Esophagus muscularis mucosa (tissue), 4 donors: ENCODE measurements around the gene TWF2. TPM values are rescaled to one million over a fixed set of nuclear protein-coding genes. Genes with fewer than 3 reads are reported as not detected.

Experiments used
- DNase-seq: peaks from one replicate; pipeline ENCODE4 v3.0.0-alpha.2; 2017; ENCODE audit errors: extremely low spot score
- H3K27ac ChIP-seq, 4 donors: fragments of 200-600 bp; sonication (generic); replicated peaks in 1 of 4; 1 replicate in 3 of 4; 2 replicates in 1 of 4; pipeline ENCODE4 v1.5.1; 2016 to 2019; ENCODE audit warnings: mild to moderate bottlenecking in 1 of 4
- H3K27me3 ChIP-seq, 4 donors: fragments of 200-600 bp; sonication (generic); one replicate each; pipeline versions ENCODE4 v1.5.1 to v1.6.0; 2016 to 2019
- H3K36me3 ChIP-seq, 4 donors: fragments of 200-600 bp; sonication (generic); one replicate each; pipeline ENCODE4 v1.5.1; 2016 to 2019
- H3K4me1 ChIP-seq, 4 donors: fragments of 200-600 bp; sonication (generic); one replicate each; pipeline ENCODE4 v1.5.1; 2016 to 2019
- H3K4me3 ChIP-seq, 4 donors: fragments of 200-600 bp; sonication (generic); 1 replicate in 2 of 4; 2 replicates in 2 of 4; pipeline ENCODE4 v1.5.1; 2016 to 2019; ENCODE audit warnings: mild to moderate bottlenecking in 4 of 4, moderate library complexity in 1 of 4
- H3K9me3 ChIP-seq, 4 donors: fragments of 200-600 bp; sonication (generic); 1 replicate in 3 of 4; 2 replicates in 1 of 4; pipeline ENCODE4 v1.5.1; 2016 to 2019
- EP300 ChIP-seq: sonication (generic); formaldehyde crosslinking; IDR thresholded peaks from one replicate; pipeline ENCODE4 v1.6.1; 2017; ENCODE audit warnings: antibody characterized with exemption
- POLR2A ChIP-seq: fragments of 450-650 bp; IDR thresholded peaks from one replicate; pipeline ENCODE4 v1.6.1; 2017; ENCODE audit warnings: antibody characterized with exemption, moderate library complexity, mild to moderate bottlenecking, low read depth
- POLR2AphosphoS5 ChIP-seq, 2 donors: sonication (generic); formaldehyde crosslinking; IDR thresholded peaks; one replicate each; pipeline ENCODE4 v1.6.1; 2017; ENCODE audit warnings: antibody characterized with exemption in 2 of 2
- WGBS: methylation state at CpG from one replicate; pipeline ENCODE4 v1.1.5; 2018; 5-methylcytosine and 5-hydroxymethylcytosine counted together
- intact Hi-C: fragments of 100-400 bp; cut with DNase I; formaldehyde crosslinking; loops from one replicate; pipeline ENCODE4 v1.15.1; 2023
- total RNA-seq, 4 donors: library from RNA; depleted of rRNA; stranded (reverse); fragments of >200 nt; gene quantifications; one replicate each; pipeline versions ENCODE4 v1.1.0 to v1.2.1, GENCODE V29; 2016
- TF ChIP-seq, protein P1 (sequence below), 3 experiments: fragments of 200-600 bp in 2 of 3; fragments of 450-650 bp in 1 of 3; sonication (generic) in 2 of 3; IDR thresholded peaks; one replicate each; pipeline ENCODE4 v1.5.1; 2017 to 2019; ENCODE audit warnings: antibody characterized with exemption in 3 of 3, mild to moderate bottlenecking in 2 of 3, moderate library complexity in 1 of 3

The TWF2 gene
- total RNA-seq, 4 donors from 2014 or later, result 66.4 to 89.5 (median 79.9) TPM

DNA sequence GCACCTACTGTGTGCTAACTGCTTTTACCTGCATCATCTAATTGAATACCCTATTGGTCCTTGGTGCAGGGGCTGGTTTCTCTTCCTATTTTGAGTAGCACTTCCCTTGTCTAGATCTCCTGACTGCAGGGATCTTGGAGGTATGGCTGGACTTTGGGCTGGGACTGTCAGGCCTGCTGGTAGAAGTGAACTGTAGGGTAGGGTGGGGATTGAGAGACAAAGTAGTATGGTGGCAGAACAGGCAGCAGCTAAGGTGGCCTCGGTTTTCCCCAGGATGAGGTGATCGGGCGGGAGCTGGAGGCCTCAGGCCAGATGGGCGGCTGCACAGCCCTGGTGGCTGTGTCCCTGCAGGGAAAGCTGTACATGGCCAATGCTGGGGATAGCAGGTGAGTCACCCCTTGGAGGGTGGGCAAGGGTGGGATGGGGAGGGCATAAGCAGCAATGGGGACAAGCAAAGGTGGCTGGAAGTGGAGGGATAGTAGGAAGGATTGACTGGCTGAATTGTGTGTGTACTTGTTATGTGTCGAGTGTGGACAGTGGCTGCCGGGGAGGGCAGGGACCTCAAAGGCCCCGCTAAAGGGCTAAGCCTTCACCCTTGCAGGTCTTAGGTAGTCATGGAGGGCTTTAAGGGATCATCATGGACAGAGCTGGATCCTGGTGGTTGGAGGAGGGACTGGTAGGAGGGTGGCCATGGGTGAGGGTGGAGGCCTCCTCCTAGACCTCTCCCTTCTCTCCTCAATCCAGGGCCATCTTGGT lies 8.6 kb upstream of the TWF2 start:
- Histone ChIP-seq H3K36me3 (peaks cover 9 to 49% (median 43%) of the 10 kb centered on the region in 4 donors), H3K9me3 (no peaks in the 10 kb centered on the region), H3K27me3 (no peaks in the 10 kb centered on the region), H3K27ac (peak overlapping the region in 3 of 4 donors; percentile 34 to 90 (median 88)), H3K4me3 (no peak overlapping the region), H3K4me1 (peaks cover 15 to 41% (median 37%) of the 10 kb centered on the region in 4 donors)
- 94% methylated on average over 7 of the region's 7 CpGs for WGBS
- TF ChIP-seq POLR2AphosphoS5 (IDR thresholded peaks at IDR 0.05) (no peak), POLR2A (no peak), EP300 (no peak)
- TF ChIP-seq, protein P1, sequence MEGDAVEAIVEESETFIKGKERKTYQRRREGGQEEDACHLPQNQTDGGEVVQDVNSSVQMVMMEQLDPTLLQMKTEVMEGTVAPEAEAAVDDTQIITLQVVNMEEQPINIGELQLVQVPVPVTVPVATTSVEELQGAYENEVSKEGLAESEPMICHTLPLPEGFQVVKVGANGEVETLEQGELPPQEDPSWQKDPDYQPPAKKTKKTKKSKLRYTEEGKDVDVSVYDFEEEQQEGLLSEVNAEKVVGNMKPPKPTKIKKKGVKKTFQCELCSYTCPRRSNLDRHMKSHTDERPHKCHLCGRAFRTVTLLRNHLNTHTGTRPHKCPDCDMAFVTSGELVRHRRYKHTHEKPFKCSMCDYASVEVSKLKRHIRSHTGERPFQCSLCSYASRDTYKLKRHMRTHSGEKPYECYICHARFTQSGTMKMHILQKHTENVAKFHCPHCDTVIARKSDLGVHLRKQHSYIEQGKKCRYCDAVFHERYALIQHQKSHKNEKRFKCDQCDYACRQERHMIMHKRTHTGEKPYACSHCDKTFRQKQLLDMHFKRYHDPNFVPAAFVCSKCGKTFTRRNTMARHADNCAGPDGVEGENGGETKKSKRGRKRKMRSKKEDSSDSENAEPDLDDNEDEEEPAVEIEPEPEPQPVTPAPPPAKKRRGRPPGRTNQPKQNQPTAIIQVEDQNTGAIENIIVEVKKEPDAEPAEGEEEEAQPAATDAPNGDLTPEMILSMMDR (IDR thresholded peaks at IDR 0.05), result no peak
- DNase-seq, result no peak
- intact Hi-C loops, result no loop called here

DNA sequence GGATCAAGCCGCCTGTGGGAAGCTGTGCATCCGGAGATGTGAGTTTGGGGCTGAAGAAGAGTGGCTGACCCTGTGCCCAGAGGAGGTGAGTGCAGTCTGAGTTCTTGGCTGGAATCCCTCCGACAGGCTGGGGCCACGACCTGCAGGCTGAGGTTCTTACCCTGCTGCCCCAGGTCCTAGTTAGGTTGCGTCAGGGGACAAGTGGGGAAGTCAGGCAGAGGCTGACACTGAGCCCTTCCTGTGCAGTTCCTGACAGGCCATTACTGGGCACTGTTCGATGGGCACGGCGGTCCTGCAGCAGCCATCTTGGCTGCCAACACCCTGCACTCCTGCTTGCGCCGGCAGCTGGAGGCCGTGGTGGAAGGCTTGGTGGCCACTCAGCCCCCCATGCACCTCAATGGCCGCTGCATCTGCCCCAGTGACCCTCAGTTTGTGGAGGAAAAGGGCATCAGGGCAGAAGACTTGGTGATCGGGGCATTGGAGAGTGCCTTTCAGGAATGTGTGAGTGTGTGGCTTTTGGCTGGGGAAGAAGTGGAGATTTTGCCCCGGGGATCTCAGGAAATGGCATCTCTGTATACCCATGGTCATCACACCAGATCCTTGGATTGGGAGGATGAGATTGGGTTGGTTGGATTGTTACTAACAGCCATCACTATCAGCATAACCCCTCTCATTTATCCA lies 7.9 kb upstream of the TWF2 start:
- Histone ChIP-seq H3K27me3 (no peaks in the 10 kb centered on the region), H3K9me3 (no peaks in the 10 kb centered on the region), H3K4me1 (peaks cover 15 to 41% (median 37%) of the 10 kb centered on the region in 4 donors), H3K36me3 (peaks cover 8 to 42% (median 36%) of the 10 kb centered on the region in 4 donors), H3K27ac (peak overlapping the region; percentile 88 to 90 (median 90)), H3K4me3 (peak overlapping the region; percentile 65 to 83 (median 70))
- intact Hi-C loops, result no loop called here
- no peak for DNase-seq
- WGBS, result 84% methylated on average over 10 of the region's 14 CpGs
- TF ChIP-seq POLR2AphosphoS5 (IDR thresholded peaks at IDR 0.05) (no peak), POLR2A (no peak), EP300 (no peak)
- TF ChIP-seq, protein P1 (IDR thresholded peaks at IDR 0.05), result no peak

DNA sequence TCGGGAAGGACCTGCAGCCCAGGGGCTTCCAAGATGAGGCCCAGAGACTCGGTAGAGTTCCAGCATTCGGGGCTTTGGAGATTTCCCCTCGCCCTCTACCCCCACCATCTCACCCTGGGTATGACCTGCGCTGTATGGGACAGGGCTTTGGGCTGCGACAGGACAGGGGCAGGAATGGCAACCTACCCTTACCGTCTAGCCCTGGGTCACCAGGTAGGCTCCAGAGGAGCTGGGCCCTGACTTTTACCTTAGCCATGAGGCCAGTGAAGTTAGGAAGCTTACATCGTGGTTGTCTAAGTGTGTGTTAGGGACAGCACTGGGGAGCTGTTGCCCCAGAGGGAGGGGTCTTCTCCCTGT lies 7.3 kb upstream of the TWF2 start:
- no peak for DNase-seq
- peaks cover 2 to 35% (median 30%) of the 10 kb centered on the region in 4 donors for H3K36me3 ChIP-seq
- no peaks in the 10 kb centered on the region for H3K27me3 ChIP-seq
- no peak for TF ChIP-seq POLR2A
- no peak for TF ChIP-seq EP300
- TF ChIP-seq POLR2AphosphoS5 (IDR thresholded peaks at IDR 0.05), result no peak
- TF ChIP-seq, protein P1 (IDR thresholded peaks at IDR 0.05), result no peak
- peaks cover 15 to 41% (median 37%) of the 10 kb centered on the region in 4 donors for H3K4me1 ChIP-seq
- no peaks in the 10 kb centered on the region for H3K9me3 ChIP-seq
- H3K4me3 ChIP-seq, result peak overlapping the region; percentile 65 to 83 (median 70)
- peak overlapping the region; percentile 88 to 90 (median 90) for H3K27ac ChIP-seq
- intact Hi-C loops, result no loop called here
- 28% methylated on average over 8 of the region's 8 CpGs for WGBS

DNA sequence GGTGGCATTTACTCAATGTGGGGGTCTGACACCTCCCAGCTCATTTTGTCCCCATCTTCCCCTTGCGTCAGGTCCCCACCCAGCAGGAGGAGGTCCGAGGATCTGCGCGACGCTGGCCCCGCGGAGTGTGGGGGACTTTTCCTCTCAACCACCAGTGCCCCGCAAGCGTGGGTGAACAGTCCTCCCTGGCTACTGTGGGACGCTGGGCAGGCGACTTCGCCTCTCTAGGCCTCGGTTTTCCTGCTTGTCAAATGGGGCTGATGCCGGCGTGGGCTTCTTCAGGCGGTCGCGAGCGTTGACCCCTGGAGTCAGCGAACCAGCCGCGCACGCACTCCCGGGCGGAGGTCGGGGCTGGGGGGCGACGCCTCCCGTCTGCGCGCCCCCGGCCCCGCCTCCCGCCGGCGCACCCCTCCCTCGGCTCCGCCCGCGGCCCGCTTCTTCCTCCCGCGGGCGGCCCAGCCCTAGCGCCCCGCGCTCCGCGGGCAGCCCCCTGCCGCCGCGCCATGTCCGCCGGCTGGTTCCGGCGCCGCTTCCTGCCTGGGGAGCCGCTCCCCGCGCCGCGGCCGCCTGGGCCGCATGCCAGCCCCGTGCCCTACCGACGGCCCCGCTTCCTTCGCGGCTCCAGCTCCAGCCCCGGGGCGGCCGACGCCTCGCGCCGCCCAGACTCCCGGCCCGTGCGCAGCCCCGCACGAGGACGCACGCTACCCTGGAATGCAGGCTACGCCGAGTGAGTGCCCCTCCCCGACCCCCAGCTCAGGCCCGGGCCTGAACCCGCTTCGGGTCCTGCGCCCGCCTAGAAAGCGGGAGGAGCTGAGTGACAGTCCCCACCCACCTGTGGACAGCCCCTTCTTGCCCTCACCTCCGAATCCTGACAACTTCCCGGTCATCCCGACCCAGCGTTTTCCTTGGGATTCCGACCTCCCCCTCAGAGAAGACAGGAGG lies 6.6 kb upstream of the TWF2 start, which contains the start of gene PPM1M:
PPM1M (plus strand) TSS at position 438 of the 942 bp plus-strand sequence; CDS start at position 504, 66 bp downstream.
- Histone ChIP-seq H3K27ac (peak within 1 kb of the TSS; percentile 88 to 90 (median 90)), H3K36me3 (peaks cover 0 to 29% (median 25%) of the 10 kb centered on the region in 4 donors), H3K4me3 (peak within 1 kb of the TSS; percentile 65 to 83 (median 70)), H3K4me1 (peaks cover 15 to 46% (median 41%) of the 10 kb centered on the region in 4 donors), H3K27me3 (no peaks in the 10 kb centered on the region), H3K9me3 (no peaks in the 10 kb centered on the region)
- TF ChIP-seq POLR2AphosphoS5 (IDR thresholded peaks at IDR 0.05) (peak; percentile 5 to 43), POLR2A (no peak)
- intact Hi-C loops, result no loop called here
- no peak for DNase-seq
- WGBS, result 2% methylated on average over 49 of the region's 98 CpGs
